KBM-7 (cell line): ENCODE results near the gene ZNF627.
"Not testable (repeated sequence)": the region's sequence is repeated elsewhere in the genome, so short reads cannot be mapped to it uniquely, and the experiment has no call there.

ENCODE experiments used
- DNase-seq: peaks from one replicate; pipeline ENCODE4 v3.0.0-alpha.2; 2015
- in situ Hi-C: fragments of 300-500 bp; cut with MboI; formaldehyde crosslinking; loops from 2 replicates; pipeline ENCODE4 v1.14.3; 2020; ENCODE audit warnings: low sequenced_read_pairs, low pct_unique_long_range_greater_than_20kb, mixed read lengths

The ZNF627 gene

DNA sequence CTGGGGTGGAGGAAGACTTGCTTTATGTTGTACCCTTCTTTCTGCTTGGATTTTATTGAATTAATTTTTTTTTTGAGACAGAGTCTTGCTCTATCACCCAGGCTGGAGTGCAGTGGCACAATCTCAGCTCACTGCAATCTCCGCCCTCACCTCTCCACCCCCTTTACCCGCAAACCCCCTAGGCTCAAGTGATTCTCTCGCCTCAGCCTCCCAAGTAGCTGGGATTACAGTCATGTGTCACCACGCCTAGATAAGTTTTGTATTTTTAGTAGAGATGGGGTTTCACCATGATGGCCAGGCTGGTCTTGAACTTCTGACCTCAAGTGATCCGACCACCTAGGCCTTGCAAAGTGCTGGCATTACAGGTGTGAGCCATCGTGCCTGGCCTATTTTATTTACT lies 23.9 kb upstream of the ZNF627 start:
- DNase-seq, in situ Hi-C loops: not testable (repeated sequence)

DNA sequence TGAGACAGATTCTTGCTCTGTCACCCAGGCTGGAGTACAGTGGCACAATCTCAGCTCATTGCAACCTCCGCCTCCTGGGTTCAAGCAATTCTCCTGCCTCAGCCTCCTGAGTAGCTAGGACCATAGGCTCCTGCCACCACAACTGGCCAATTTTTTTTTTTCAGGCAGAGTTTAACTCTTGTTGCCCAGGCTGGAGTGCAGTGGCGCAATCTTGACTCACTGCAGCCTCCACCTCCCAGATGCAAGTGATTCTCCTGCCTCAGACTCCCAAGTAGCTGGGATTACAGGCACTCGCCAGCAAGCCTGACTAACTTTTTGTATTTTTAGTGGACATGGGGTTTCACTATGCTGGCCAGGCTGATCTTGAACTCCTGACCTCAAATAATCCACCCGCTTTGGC lies 23.5 kb upstream of the ZNF627 start:
- DNase-seq, in situ Hi-C loops: not testable (repeated sequence)

DNA sequence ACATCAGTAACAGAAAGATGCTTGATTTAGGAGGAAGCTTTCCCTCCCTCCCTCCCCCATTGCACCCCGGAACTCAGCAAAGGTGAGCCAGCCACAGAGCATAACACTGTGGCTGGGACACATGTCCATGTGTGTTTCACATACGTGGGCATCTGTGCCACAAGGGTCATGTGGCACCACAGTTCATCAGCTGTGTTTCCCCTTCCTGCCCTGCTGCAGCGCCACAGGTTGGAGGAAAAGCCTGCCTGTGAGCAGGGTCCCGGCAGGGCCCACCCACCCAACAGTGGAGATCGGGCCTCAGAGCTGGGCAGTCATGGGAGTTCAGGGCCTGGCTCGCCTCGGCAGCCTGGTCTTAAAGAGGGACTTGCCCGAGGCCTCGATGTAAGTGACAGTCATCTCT lies 22.6 kb upstream of the ZNF627 start:
- in situ Hi-C loops = no loop called here

GRCh38 chr19:11576227-11576626 lies 21.1 kb upstream of the ZNF627 start:
- in situ Hi-C loops = no loop called here
- no peak for DNase-seq

More for the DNA sequence above, 22.6 kb upstream of the ZNF627 start:
- no peak for DNase-seq

GRCh38 chr19:11577451-11578257 lies 19.6 kb upstream of the ZNF627 start, which contains the start of gene ACP5:
ACP5 (minus strand) TSS chr19:11577645; CDS start chr19:11577317, 328 bp downstream.
- DNase-seq = no peak
- in situ Hi-C loops = no loop called here

DNA sequence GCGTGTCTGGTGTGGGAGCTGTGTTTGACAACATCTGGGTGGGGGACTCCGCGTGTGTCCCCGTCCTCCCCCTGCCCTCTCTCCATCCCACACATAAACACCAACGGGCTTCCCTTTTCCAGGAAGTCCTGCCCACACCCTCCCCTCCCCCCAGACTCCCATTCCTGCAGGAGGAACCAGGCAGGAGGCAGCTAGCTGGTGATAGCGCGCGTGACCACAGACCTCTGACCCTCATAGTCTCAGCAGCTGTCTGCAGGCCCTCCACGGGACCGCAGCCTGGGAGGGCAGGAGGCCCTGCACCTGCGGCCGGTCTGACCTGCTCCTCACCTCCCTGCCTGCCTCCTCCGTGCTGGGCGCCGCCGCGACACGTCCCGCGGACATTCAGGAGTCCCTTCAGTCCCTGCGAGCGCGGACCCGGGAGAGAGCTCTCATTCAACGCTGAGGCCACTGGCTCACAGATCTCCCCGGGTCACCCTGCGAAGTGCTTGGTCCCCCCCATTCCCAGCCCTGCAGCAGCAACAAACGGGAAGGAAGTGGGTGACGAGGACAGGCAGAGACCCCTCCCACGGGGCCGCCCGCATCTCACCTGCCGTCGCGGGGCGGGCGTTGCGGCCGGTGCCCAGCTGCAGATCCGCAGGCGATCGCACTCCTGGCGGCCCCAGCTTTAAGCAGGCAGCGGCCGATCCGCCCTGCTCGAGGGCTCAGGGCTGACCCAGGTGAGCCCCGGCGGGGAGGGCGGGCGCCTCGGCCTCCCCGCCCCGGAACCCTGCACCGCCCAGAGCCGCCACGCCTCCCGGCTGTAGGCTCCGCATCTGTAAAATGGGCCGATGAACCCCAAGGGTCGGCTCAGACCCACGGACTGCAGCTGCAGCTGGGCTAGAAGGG lies 18.8 kb upstream of the ZNF627 start:
- no peak for DNase-seq
- in situ Hi-C loops = no loop called here

- in situ Hi-C loops = no loop called here
These were observed 17.2 kb upstream of the ZNF627 start for GRCh38 chr19:11580116-11580515.

GRCh38 chr19:11581740-11582139 lies 15.5 kb upstream of the ZNF627 start:
- in situ Hi-C loops = no loop called here

More at GRCh38 chr19:11580116-11580515, 17.2 kb upstream of the ZNF627 start:
- no peak for DNase-seq

GRCh38 chr19:11586331-11586730 lies 11.0 kb upstream of the ZNF627 start:
- in situ Hi-C loops = no loop called here

More at GRCh38 chr19:11581740-11582139, 15.5 kb upstream of the ZNF627 start:
- DNase-seq = no peak

GRCh38 chr19:11587302-11587974 lies 9.8 kb upstream of the ZNF627 start:
- in situ Hi-C loops = no loop called here
- DNase-seq = peak; percentile 85

More at GRCh38 chr19:11586331-11586730, 11.0 kb upstream of the ZNF627 start:
- no peak for DNase-seq

DNA sequence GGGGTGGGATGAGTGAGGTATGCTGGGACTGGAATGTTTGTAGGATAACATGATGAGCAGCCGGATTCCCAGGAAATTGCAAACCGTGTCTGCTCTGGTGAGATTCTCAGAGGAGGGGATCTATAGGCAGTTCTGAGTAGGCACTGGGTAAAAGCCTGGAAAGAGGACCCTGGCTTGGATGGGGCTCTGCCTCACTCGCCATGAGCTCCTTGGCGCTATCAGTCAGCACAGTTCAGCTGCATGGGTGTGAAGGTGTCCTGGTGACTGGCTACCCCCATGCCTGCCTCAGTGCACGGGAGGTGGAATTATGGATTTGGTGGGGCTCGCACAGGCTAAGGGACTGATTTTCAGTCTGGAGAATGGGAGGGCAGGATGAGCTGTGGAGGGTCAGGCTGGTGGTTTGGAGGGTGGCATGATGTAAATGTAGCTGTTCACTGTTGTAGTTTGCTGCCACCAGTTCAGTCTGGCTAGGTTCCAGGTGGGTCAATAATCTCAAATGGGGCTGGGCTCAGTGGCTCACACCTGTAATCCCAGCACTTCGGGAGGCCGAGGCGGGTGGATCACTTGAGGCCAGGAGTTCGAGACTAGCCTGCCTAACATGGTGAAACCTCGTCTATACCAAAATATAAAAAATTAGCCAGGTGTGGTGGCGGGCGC lies 9.2 kb upstream of the ZNF627 start:
- DNase-seq = no peak
- in situ Hi-C loops = no loop called here

- DNase-seq = no peak
- in situ Hi-C loops = no loop called here
These were observed 3.2 kb upstream of the ZNF627 start for GRCh38 chr19:11594084-11594483.

DNA sequence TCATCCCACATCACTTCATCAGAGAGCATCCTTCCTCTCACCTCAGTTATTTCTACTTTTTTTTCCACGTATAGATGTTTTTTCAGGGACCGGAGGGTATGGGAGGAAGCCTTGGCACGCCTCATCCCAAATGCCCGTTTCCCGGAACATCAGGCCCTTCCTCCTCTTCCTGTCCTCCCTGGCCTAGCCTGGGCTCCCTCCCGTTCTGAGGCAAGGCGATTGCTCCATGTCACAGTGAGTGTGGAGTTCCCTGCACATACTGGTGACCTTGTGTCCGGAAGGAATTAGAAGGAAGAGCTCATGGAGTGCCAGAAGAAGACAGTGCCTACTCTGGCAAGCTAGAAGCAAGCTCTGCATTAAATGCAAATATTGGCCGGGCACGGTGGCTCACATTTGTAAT lies 1.1 kb upstream of the ZNF627 start:
- no peak for DNase-seq
- in situ Hi-C loops = no loop called here

GRCh38 chr19:11598103-11598483 lies 810 bp downstream of the ZNF627 start:
- in situ Hi-C loops = no loop called here
- no peak for DNase-seq

DNA sequence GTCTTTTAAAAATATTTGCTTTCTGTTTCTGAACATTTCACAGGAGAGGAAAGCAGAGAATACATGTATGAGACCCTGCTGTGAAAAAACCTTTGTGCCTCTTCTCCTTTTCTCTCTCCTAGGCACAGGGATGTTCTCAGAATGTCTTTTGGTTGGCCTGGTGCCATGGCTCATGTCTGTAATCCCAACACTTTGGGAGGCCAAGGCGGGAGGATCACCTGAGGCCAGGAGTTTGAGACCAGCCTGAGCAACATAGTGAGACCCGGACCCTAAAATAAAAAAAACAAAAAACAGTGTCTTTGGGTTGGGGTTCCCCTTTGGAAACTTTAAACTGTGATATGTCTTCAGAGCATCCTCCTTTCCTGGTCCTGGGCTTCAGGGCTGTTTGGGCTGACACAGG lies 1.5 kb downstream of the ZNF627 start:
- DNase-seq = no peak
- in situ Hi-C loops = no loop called here

DNA sequence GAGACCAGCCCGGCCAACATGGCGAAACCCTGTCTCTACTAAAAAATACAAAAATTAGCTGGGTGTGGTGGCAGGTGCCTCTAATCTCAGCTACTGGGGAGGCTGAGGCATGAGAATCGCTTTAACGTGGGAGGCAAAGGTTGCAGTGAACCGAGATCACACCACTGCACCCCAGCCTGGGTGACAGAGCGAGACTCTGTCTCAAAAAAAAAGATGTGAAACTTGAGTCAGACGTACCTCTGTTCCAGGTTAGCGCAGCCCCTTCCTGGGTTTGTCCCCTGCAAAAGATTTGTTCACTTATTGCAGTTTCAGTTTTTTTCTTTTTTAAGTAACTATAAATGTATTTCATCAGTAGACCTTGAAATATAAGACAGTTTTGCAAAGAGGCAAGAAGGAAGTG lies 2.4 kb downstream of the ZNF627 start:
- DNase-seq, in situ Hi-C loops: not testable (repeated sequence)

DNA sequence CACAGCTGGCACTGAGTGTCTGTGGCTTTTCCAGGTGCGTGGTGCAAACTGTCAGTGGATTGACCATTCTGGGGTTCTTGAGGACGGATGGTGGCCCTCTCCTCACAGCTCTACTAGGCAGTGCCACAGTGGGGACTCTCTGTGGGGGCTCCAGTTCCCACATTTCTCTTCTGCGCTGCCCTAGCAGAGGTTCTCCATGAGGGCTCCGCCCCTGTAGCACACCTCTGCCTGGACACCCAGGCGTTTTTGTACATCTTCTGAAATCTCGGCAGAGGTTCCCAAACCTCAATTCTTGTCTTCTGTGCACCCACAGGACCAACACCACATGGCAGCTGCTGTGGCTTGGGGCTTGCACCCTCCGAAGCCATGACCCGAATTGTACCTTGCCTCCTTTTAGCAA lies 9.2 kb downstream of the ZNF627 start:
- no peak for DNase-seq
- in situ Hi-C loops = no loop called here

DNA sequence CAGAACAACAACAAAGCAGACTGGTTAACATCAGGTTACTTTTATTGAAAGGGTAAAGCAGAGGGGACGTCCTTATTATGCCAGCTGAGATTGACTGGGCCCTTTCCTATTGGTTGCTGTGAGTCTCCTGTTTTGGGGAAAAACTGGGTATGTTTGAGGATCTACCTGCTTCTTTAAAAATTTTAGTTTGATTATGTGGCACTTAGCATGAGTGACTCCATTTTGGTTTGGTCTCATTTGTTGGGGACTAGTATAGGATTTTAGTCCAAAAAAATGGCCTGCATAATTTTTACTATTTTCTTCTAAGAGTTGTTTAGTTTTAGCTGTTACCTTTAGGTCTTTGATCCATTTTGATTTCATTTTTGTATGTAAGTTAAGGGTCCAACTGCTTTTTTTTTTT lies 14.4 kb downstream of the ZNF627 start:
- in situ Hi-C loops = no loop called here

More for the DNA sequence above, 14.4 kb downstream of the ZNF627 start:
- no peak for DNase-seq
